ENCODE data around the gene ZDHHC7.

GRCh38 chr16:85057212-85057889 is 46.0 kb upstream of the ZDHHC7 start:
- no peak for TF ChIP-seq EZH2 (IDR thresholded peaks at IDR 0.05; ENCODE audit: low read length, missing control alignments)
- no peak for TF ChIP-seq CTCF (conservative IDR thresholded peaks at IDR 0.05 in 1 of 2, IDR thresholded peaks at IDR 0.05 in 1 of 2; ENCODE audit: low read depth in 1 of 2, low read length in 2 of 2)
